Gastroesophageal sphincter (tissue), 4 donors: Measurements from ENCODE around the gene SLC6A2. TPM values are rescaled to one million over a fixed set of nuclear protein-coding genes. Genes with fewer than 3 reads are reported as not detected.
A peak's percentile ranks its signal among the peaks of the same experiment; 100 is the strongest.

ENCODE experiments used
- ATAC-seq: fragments of 150-250 bp; one replicate; pipeline ENCODE4 v1.9.1; 2016; ENCODE audit warnings: mild to moderate bottlenecking, moderate library complexity
- H3K27ac ChIP-seq, 4 donors: fragments of 200-600 bp; sonication (generic) in 3 of 4; 1 replicate in 3 of 4; 2 replicates in 1 of 4; pipeline ENCODE4 v1.5.1; 2016 to 2019
- H3K27me3 ChIP-seq: fragments of 200-600 bp; sonication (generic); one replicate; pipeline ENCODE4 v1.5.1; 2019
- H3K36me3 ChIP-seq, 2 donors: fragments of 200-600 bp; sonication (generic); one replicate each; pipeline ENCODE4 v1.5.1; 2019; ENCODE audit warnings: control low read depth in 1 of 2
- H3K4me1 ChIP-seq, 3 donors: fragments of 200-600 bp; sonication (generic); 1 replicate in 2 of 3; 2 replicates in 1 of 3; pipeline ENCODE4 v1.5.1; 2016 to 2019; ENCODE audit warnings: control low read depth in 2 of 3
- H3K4me3 ChIP-seq, 2 donors: fragments of 200-600 bp; sonication (generic); one replicate each; pipeline ENCODE4 v1.5.1; 2019; ENCODE audit warnings: mild to moderate bottlenecking in 1 of 2, moderate library complexity in 1 of 2
- H3K9me3 ChIP-seq, 3 donors: fragments of 200-600 bp; sonication (generic); one replicate each; pipeline ENCODE4 v1.5.1; 2017 to 2019; ENCODE audit warnings: control low read depth in 2 of 3
- EP300 ChIP-seq: sonication (generic); formaldehyde crosslinking; IDR thresholded peaks from one replicate; pipeline ENCODE4 v1.6.1; 2017; ENCODE audit warnings: antibody characterized with exemption, mild to moderate bottlenecking
- POLR2A ChIP-seq, 2 donors: fragments of 450-650 bp; IDR thresholded peaks; one replicate each; pipeline ENCODE4 v1.6.1; 2017; ENCODE audit warnings: antibody characterized with exemption in 2 of 2, mild to moderate bottlenecking in 2 of 2, moderate library complexity in 1 of 2
- POLR2AphosphoS5 ChIP-seq: sonication (generic); formaldehyde crosslinking; IDR thresholded peaks from one replicate; pipeline ENCODE4 v1.6.1; 2017; ENCODE audit warnings: antibody characterized with exemption
- WGBS, 2 donors: methylation state at CpG; one replicate each; pipeline ENCODE4 v1.1.5; 2018; ENCODE audit warnings: low coverage in 1 of 2; 5-methylcytosine and 5-hydroxymethylcytosine counted together
- total RNA-seq, 4 donors: library from RNA; depleted of rRNA; stranded (reverse); fragments of >200 nt; gene quantifications; one replicate each; pipeline ENCODE4 v1.1.0, GENCODE V29; 2016
- TF ChIP-seq, protein P1 (sequence below), 4 experiments: fragments of 200-600 bp in 2 of 4; fragments of 450-650 bp in 2 of 4; sonication (generic) in 1 of 4; IDR thresholded peaks; one replicate each; pipeline ENCODE4 v1.5.1; 2017 to 2019; ENCODE audit warnings: antibody characterized with exemption in 4 of 4, mild to moderate bottlenecking in 2 of 4, moderate library complexity in 2 of 4

The SLC6A2 gene
- total RNA-seq, 4 donors from 2014 or later: 0.16 to 3.1 (median 1.3) TPM

GRCh38 chr16:55655381-55655896, 349 bp upstream of the SLC6A2 start:
- peaks cover 0 to 20% (median 14%) of the 10 kb centered on the region in 3 donors for H3K4me1 ChIP-seq
- no peaks in the 10 kb centered on the region for H3K36me3 ChIP-seq
- peak overlapping the region; percentile 30 to 52 for H3K4me3 ChIP-seq
- H3K27ac ChIP-seq: peak overlapping the region in 1 of 4 donors; percentile 37
- 26 to 33% methylated on average over 1 to 6 of the region's 29 CpGs for WGBS, 2 donors
- no peaks in the 10 kb centered on the region for H3K9me3 ChIP-seq
- peaks cover 62% of the 10 kb centered on the region for H3K27me3 ChIP-seq
- TF ChIP-seq POLR2A (IDR thresholded peaks at IDR 0.05) (no peak), POLR2AphosphoS5 (no peak), EP300 (no peak)
- TF ChIP-seq, protein P1, sequence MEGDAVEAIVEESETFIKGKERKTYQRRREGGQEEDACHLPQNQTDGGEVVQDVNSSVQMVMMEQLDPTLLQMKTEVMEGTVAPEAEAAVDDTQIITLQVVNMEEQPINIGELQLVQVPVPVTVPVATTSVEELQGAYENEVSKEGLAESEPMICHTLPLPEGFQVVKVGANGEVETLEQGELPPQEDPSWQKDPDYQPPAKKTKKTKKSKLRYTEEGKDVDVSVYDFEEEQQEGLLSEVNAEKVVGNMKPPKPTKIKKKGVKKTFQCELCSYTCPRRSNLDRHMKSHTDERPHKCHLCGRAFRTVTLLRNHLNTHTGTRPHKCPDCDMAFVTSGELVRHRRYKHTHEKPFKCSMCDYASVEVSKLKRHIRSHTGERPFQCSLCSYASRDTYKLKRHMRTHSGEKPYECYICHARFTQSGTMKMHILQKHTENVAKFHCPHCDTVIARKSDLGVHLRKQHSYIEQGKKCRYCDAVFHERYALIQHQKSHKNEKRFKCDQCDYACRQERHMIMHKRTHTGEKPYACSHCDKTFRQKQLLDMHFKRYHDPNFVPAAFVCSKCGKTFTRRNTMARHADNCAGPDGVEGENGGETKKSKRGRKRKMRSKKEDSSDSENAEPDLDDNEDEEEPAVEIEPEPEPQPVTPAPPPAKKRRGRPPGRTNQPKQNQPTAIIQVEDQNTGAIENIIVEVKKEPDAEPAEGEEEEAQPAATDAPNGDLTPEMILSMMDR (IDR thresholded peaks at IDR 0.05): no peak
- ATAC-seq: peak; percentile 20

DNA sequence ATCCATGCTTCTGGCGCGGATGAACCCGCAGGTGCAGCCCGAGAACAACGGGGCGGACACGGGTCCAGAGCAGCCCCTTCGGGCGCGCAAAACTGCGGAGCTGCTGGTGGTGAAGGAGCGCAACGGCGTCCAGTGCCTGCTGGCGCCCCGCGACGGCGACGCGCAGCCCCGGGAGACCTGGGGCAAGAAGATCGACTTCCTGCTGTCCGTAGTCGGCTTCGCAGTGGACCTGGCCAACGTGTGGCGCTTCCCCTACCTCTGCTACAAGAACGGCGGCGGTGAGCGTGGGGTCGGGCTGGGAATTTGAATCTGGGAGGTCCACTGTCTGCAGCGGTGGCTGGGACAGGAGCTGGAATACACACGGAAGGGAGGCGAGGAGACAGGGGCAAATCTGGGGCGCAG, 904 bp downstream of the SLC6A2 start:
- H3K36me3 ChIP-seq: no peaks in the 10 kb centered on the region
- H3K27me3 ChIP-seq: peaks cover 62% of the 10 kb centered on the region
- H3K4me1 ChIP-seq: peaks cover 0 to 29% (median 14%) of the 10 kb centered on the region in 3 donors
- peak overlapping the region in 1 of 2 donors; percentile 52 for H3K4me3 ChIP-seq
- 88% methylated on average over 1 of the region's 37 CpGs; no CpG with 5 or more reads in 1 of the 2 donors for WGBS, 2 donors
- H3K9me3 ChIP-seq: no peaks in the 10 kb centered on the region
- H3K27ac ChIP-seq: no peak overlapping the region
- no peak for ATAC-seq
- no peak for TF ChIP-seq POLR2AphosphoS5
- no peak for TF ChIP-seq POLR2A (IDR thresholded peaks at IDR 0.05)
- TF ChIP-seq, protein P1 (IDR thresholded peaks at IDR 0.05): no peak
- TF ChIP-seq EP300: no peak

GRCh38 chr16:55657616-55658015, 1.8 kb downstream of the SLC6A2 start:
- TF ChIP-seq, protein P1 (IDR thresholded peaks at IDR 0.05): no peak
- TF ChIP-seq EP300: no peak
- TF ChIP-seq POLR2A (IDR thresholded peaks at IDR 0.05): no peak
- no peak for TF ChIP-seq POLR2AphosphoS5
- Histone ChIP-seq H3K36me3 (no peaks in the 10 kb centered on the region), H3K27ac (no peak overlapping the region), H3K4me1 (peaks cover 0 to 36% (median 18%) of the 10 kb centered on the region in 3 donors), H3K4me3 (no peak overlapping the region), H3K27me3 (peaks cover 54% of the 10 kb centered on the region), H3K9me3 (no peaks in the 10 kb centered on the region)
- 100% methylated on average over 1 of the region's 3 CpGs; no CpG with 5 or more reads in 1 of the 2 donors for WGBS, 2 donors
- no peak for ATAC-seq

DNA sequence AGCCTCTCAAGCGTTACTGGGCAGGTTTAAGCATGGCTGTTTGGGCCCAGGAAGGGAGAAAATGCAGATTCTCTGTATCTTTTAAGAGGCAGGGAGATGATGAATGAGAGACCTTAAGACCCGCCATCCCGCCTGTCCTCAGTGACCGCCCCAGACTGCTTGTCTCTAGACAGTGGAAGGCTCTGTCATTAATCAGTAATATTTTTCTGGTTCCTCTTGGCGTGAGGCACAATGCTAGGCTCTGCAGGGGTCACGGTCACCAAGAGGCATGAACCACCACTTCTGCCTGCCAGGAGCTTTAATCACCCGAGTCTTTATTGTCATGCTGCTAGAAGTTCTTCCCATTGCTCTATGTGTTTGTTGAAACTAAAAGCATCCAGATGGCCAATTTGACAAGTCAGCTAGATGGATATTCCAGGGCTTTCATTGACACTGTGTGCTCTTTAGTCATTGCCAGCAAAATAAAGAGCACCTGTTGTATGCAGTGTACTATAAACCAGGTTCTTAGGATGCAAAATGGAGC, 3.2 kb downstream of the SLC6A2 start:
- TF ChIP-seq, protein P1 (IDR thresholded peaks at IDR 0.05): no peak
- no peak for TF ChIP-seq EP300
- TF ChIP-seq POLR2AphosphoS5: no peak
- no peak for TF ChIP-seq POLR2A (IDR thresholded peaks at IDR 0.05)
- H3K9me3 ChIP-seq: no peaks in the 10 kb centered on the region
- H3K4me1 ChIP-seq: peaks cover 0 to 36% (median 18%) of the 10 kb centered on the region in 3 donors
- H3K36me3 ChIP-seq: no peaks in the 10 kb centered on the region
- H3K4me3 ChIP-seq: no peak overlapping the region
- peaks cover 41% of the 10 kb centered on the region for H3K27me3 ChIP-seq
- no peak for ATAC-seq
- H3K27ac ChIP-seq: no peak overlapping the region
- WGBS, 2 donors: 77 to 100% methylated on average over 4 to 7 of the region's 7 CpGs

DNA sequence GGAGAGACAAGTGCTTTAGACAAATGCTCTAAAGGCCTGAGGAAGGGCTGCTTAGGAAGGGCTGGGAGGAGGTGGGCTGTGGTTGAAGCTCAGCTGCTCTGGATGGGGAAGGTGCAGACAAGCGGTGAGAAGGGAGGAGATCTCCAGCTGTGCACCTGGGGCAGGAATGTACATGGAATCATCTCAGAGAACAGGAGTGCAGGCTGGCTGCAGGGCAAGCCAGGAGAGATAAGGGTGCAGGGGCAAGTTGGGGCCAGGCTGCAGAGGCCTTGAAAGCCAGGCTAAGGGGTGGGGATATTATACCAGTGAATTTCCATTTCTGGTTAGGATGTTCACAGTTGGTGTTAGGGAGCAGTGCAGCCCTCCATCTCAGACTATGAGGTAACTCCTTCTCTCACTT, 4.2 kb downstream of the SLC6A2 start:
- WGBS, 2 donors: 63 to 89% methylated on average over 1 of the region's 1 CpG
- Histone ChIP-seq H3K4me3 (no peak overlapping the region), H3K36me3 (no peaks in the 10 kb centered on the region), H3K27me3 (peaks cover 31% of the 10 kb centered on the region), H3K27ac (no peak overlapping the region), H3K9me3 (no peaks in the 10 kb centered on the region), H3K4me1 (peaks cover 0 to 36% (median 18%) of the 10 kb centered on the region in 3 donors)
- no peak for TF ChIP-seq EP300
- no peak for TF ChIP-seq POLR2AphosphoS5
- TF ChIP-seq, protein P1 (IDR thresholded peaks at IDR 0.05): no peak
- TF ChIP-seq POLR2A (IDR thresholded peaks at IDR 0.05): no peak
- no peak for ATAC-seq
